Ovary (tissue), 9 donors: ENCODE results near the gene SCN9A. TPM values are rescaled to one million over a fixed set of nuclear protein-coding genes. Genes with fewer than 3 reads are reported as not detected.

Experiments used
- DNase-seq, 5 donors: peaks; one replicate each; pipeline ENCODE4 v3.0.0-alpha.2; 2019 to 2020
- H3K27ac ChIP-seq, 2 donors: fragments of 200-600 bp; one replicate each; pipeline versions ENCODE4 v1.5.1 to v1.8.0; 2019 to 2022
- H3K27me3 ChIP-seq: fragments of 200-600 bp; one replicate; pipeline ENCODE4 v1.8.0; 2022
- H3K36me3 ChIP-seq: fragments of 200-600 bp; sonication (generic); one replicate; pipeline ENCODE4 v1.5.1; 2019
- H3K4me1 ChIP-seq: one replicate; pipeline ENCODE4 v1.8.1; 2013; ENCODE audit warnings: mild to moderate bottlenecking, moderate library complexity; ENCODE audit not compliant: insufficient read depth
- H3K4me3 ChIP-seq: fragments of 200-600 bp; sonication (generic); one replicate; pipeline ENCODE4 v1.5.1; 2017
- H3K9me3 ChIP-seq, 2 donors: fragments of 200-600 bp in 1 of 2; sonication (generic) in 1 of 2; one replicate each; pipeline versions ENCODE4 v1.5.1 to v1.8.1; 2013 to 2019; ENCODE audit warnings: mild to moderate bottlenecking in 1 of 2, moderate library complexity in 1 of 2
- CTCF ChIP-seq, 3 donors: fragments of 450-650 bp in 2 of 3; fragments of 200-600 bp in 1 of 3; IDR thresholded peaks; one replicate each; pipeline versions ENCODE4 v1.5.1 to v1.8.0; 2016 to 2022; ENCODE audit warnings: antibody characterized with exemption in 3 of 3, mild to moderate bottlenecking in 1 of 3
- EP300 ChIP-seq: sonication (generic); formaldehyde crosslinking; IDR thresholded peaks from one replicate; pipeline ENCODE4 v1.6.1; 2017; ENCODE audit warnings: antibody characterized with exemption
- POLR2A ChIP-seq: fragments of 450-650 bp; IDR thresholded peaks from one replicate; pipeline ENCODE4 v1.6.1; 2017; ENCODE audit warnings: antibody characterized with exemption, mild to moderate bottlenecking, moderate library complexity
- WGBS, 3 donors: extraction: QIAGEN DNeasy Blood & Tissue Kit in 1 of 3; methylation state at CpG; one replicate each; pipeline versions ENCODE4 v1.1.5 to v1.1.7; 2013 to 2017; 5-methylcytosine and 5-hydroxymethylcytosine counted together
- intact Hi-C, 4 donors: fragments of 100-400 bp; cut with DNase I; formaldehyde crosslinking; loops; one replicate each; pipeline versions ENCODE4 v1.11.0 to v1.15.1; 2022 to 2023
- polyA plus RNA-seq, 2 donors: library from polyadenylated mRNA; stranded (reverse); fragments of 200-250 nt in 1 of 2; fragments of 350-450 nt in 1 of 2; fragmentation: Illumina TruSeq in 1 of 2; extraction: RNeasy Lipid Tissue Mini Kit (QIAGEN cat#74804) in 1 of 2; gene quantifications; one replicate each; pipeline ENCODE4 v1.2.3, GENCODE V29; 2013 to 2014
- total RNA-seq, 7 donors: library from RNA; depleted of rRNA in 2 of 7; stranded (reverse); fragments of >200 nt in 2 of 7; fragmentation: NEBNext Ultra II Directional in 3 of 7; extraction: Animal tissue kit (Norgen Biotek cat#: 25700) in 3 of 7; gene quantifications; one replicate each; pipeline versions ENCODE4 v1.1.0 to v1.2.4, GENCODE V29; 2016 to 2023
- donor health status: DM: no; HTN: no; CAD: no; lungs with moderate emphysema.
- donor health status: DM: no; HTN: no; CAD: no.
- donor health status: Bipolar disorder and iron deficiency.
- donor health status: DM: yes; HTN: yes; CAD: no.
- donor health status: DM: no; HTN: no; CAD: no.
- donor health status: DM: yes; HTN: yes; CAD: no.

Gene SCN9A
- total and polyA plus RNA-seq, 9 donors, result 0.33 to 4.5 (median 1.3) TPM

DNA sequence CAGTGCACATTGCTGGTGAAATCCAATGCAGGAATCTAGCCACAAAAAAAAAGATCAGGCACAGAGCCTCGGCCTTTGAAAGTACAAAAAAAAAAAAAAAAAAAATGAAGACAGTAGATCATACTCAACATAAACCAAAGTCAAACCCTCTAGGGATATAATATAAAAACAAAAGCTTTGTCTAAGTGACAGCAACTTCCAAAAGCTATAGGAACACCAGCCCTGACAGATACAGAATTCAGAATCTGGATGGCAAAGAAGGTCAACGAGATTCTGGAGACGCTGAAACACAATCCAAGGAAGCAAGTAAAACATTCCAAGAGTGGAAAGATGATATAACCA lies 194.0 kb downstream of the SCN9A start:
- no peak for DNase-seq
- Histone ChIP-seq H3K36me3 (no peaks in the 10 kb centered on the region), H3K9me3 (no peaks in the 10 kb centered on the region), H3K4me3 (no peak overlapping the region), H3K4me1 (no peaks in the 10 kb centered on the region), H3K27ac (no peak overlapping the region), H3K27me3 (no peaks in the 10 kb centered on the region)
- no peak for TF ChIP-seq CTCF (IDR thresholded peaks at IDR 0.05)
- TF ChIP-seq POLR2A, result no peak
- no peak for TF ChIP-seq EP300
- intact Hi-C loops, result no loop called here
- 25 to 40% (median 25%) methylated on average over 3 of the region's 3 CpGs for WGBS, 3 donors

DNA sequence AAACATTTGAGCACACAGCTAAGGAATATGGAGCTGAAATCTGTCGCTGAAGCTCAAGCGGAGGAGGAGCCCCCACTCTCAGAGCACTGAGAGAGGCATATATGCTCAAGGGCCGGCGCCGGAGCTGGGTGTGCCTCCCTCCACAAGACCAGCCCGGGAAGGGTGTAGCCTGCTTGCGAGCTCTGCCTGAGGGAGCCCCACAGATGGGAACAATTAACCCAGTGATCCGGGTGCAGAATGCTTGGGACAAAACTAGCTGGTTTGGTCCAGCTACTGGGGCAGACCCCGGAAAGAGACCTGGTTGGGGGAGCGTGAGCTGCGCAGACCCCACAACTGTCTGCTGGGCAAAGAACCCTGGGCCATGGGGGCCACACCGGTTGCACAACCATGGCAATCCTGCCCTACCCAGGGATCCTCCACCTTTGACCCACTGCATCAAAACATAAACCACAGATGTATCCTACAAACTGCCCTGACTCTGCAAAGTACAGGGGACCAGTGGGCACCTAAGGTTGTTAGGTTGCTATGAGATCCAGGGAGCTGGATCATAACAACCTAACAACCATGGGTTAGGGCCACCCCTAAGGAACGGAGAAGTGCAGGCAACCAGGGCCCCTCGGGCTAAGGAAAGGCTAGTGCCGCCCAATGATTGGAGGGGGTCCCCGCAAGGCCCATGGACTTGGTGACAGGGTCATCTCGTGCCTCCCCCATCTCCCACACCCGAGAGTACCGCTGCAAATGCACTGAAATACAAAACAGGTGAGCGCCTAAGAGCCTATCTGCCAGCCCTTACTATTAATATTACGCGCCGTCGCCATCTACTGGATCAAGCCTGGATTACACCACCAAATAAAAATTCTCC lies 194.6 kb downstream of the SCN9A start:
- no peaks in the 10 kb centered on the region for H3K9me3 ChIP-seq
- H3K4me1 ChIP-seq, result no peaks in the 10 kb centered on the region
- H3K27me3 ChIP-seq, result no peaks in the 10 kb centered on the region
- intact Hi-C loops, result no loop called here
- TF ChIP-seq CTCF (IDR thresholded peaks at IDR 0.05) (no peak), EP300 (no peak), POLR2A (no peak)
- DNase-seq, result peak in 1 of 5 donors; percentile 10
- H3K27ac ChIP-seq, result no peak overlapping the region
- no peaks in the 10 kb centered on the region for H3K36me3 ChIP-seq
- 61 to 69% (median 65%) methylated on average over 24 of the region's 24 CpGs for whole genome bisulfite sequencing, 3 donors
- H3K4me3 ChIP-seq, result no peak overlapping the region

DNA sequence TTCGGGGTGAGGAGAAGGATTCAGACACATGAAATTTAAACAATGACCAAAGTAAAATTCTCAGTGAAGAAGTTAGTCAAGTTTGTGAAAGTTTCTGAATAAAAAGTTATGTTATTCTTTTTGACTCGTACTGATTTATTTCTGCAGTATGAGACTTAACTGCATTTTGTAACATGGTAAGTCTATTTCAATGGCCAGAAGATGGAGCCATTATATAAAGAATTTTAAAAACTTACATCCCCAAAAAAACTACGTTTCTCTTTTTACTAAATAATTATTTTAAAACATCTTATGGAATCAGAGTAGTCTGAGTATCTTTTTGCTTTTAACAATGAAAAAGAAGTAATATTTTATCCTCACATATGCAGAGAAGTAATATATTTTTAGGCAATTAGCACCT lies 196.5 kb downstream of the SCN9A start:
- 19 to 33% (median 21%) methylated on average over 3 of the region's 3 CpGs for WGBS, 3 donors
- Histone ChIP-seq H3K4me1 (no peaks in the 10 kb centered on the region), H3K4me3 (no peak overlapping the region), H3K27me3 (no peaks in the 10 kb centered on the region), H3K9me3 (no peaks in the 10 kb centered on the region), H3K27ac (no peak overlapping the region), H3K36me3 (no peaks in the 10 kb centered on the region)
- no peak for DNase-seq
- intact Hi-C loops, result no loop called here
- no peak for TF ChIP-seq POLR2A
- no peak for TF ChIP-seq EP300
- no peak for TF ChIP-seq CTCF (IDR thresholded peaks at IDR 0.05)

GRCh38 chr2:166173263-166173662 lies 202.5 kb downstream of the SCN9A start:
- Histone ChIP-seq H3K36me3 (no peaks in the 10 kb centered on the region), H3K27me3 (no peaks in the 10 kb centered on the region), H3K9me3 (no peaks in the 10 kb centered on the region), H3K4me1 (no peaks in the 10 kb centered on the region), H3K27ac (no peak overlapping the region), H3K4me3 (no peak overlapping the region)
- 88 to 89% (median 88%) methylated on average over 2 of the region's 2 CpGs for WGBS, 3 donors
- TF ChIP-seq POLR2A, result no peak
- TF ChIP-seq CTCF (IDR thresholded peaks at IDR 0.05), result no peak
- intact Hi-C loops, result no loop called here
- DNase-seq, result no peak
